ENCODE data around the gene UBL3. TPM values are rescaled to one million over a fixed set of nuclear protein-coding genes. Genes with fewer than 3 reads are reported as not detected.

The UBL3 gene
- total RNA-seq, 3 donors from 2014 or later: 40.4 to 58.1 (median 43.6) TPM

- H3K4me1 ChIP-seq (ENCODE audit: low read depth): peaks cover 5% of the 10 kb centered on the region
Observed at GRCh38 chr13:29875646-29876045, 25.2 kb upstream of the UBL3 start.

GRCh38 chr13:29868581-29868980, 18.2 kb upstream of the UBL3 start:
- intact Hi-C loops (cut with DNase I, micrococcal nuclease): no loop called here
- H3K36me3 ChIP-seq (ENCODE audit: low read depth): no peaks in the 10 kb centered on the region
- no peak for DNase-seq
- no peaks in the 10 kb centered on the region for H3K9me3 ChIP-seq
- TF ChIP-seq CTCF (IDR thresholded peaks at IDR 0.05): no peak
- no peaks in the 10 kb centered on the region for H3K4me1 ChIP-seq (ENCODE audit: low read depth)
- ATAC-seq: no peak
- H3K4me3 ChIP-seq: no peak overlapping the region

More at GRCh38 chr13:29875646-29876045, 25.2 kb upstream of the UBL3 start:
- TF ChIP-seq CTCF (IDR thresholded peaks at IDR 0.05): no peak
- no peak for ATAC-seq
- intact Hi-C loops (cut with DNase I, micrococcal nuclease): no loop called here
- H3K36me3 ChIP-seq (ENCODE audit: low read depth): no peaks in the 10 kb centered on the region
- H3K9me3 ChIP-seq: no peaks in the 10 kb centered on the region
- DNase-seq: no peak
- no peak overlapping the region for H3K4me3 ChIP-seq

GRCh38 chr13:29865934-29866333, 15.5 kb upstream of the UBL3 start:
- intact Hi-C loops (cut with DNase I, micrococcal nuclease): no loop called here
- ATAC-seq (peak; percentile 95), DNase-seq (peak in 1 of 3 donors; percentile 53)
- no peaks in the 10 kb centered on the region for H3K4me1 ChIP-seq (ENCODE audit: low read depth)
- no peak for TF ChIP-seq CTCF (IDR thresholded peaks at IDR 0.05)
- no peak overlapping the region for H3K4me3 ChIP-seq
- H3K9me3 ChIP-seq: no peaks in the 10 kb centered on the region
- no peaks in the 10 kb centered on the region for H3K36me3 ChIP-seq (ENCODE audit: low read depth)

- Histone ChIP-seq H3K4me3 (no peak overlapping the region), H3K4me1 (ENCODE audit: low read depth) (no peaks in the 10 kb centered on the region), H3K9me3 (no peaks in the 10 kb centered on the region), H3K36me3 (ENCODE audit: low read depth) (no peaks in the 10 kb centered on the region)
- no peak for DNase-seq
- no peak for ATAC-seq
- TF ChIP-seq CTCF (IDR thresholded peaks at IDR 0.05): no peak
- intact Hi-C loops (cut with DNase I, micrococcal nuclease): loop anchor here in 1 of 2 donors (5.0 kb wide), 1 partner anchor 56 kb away; no protein-coding TSS in a partner anchor
Observed at GRCh38 chr13:29861694-29862110, 11.3 kb upstream of the UBL3 start.

- Histone ChIP-seq H3K36me3 (ENCODE audit: low read depth) (no peaks in the 10 kb centered on the region), H3K4me3 (no peak overlapping the region), H3K4me1 (ENCODE audit: low read depth) (no peaks in the 10 kb centered on the region), H3K9me3 (no peaks in the 10 kb centered on the region)
- intact Hi-C loops (cut with DNase I, micrococcal nuclease): loop anchor here in 1 of 2 donors (5.0 kb wide), 1 partner anchor 57 kb away; no protein-coding TSS in a partner anchor
- no peak for TF ChIP-seq CTCF (IDR thresholded peaks at IDR 0.05)
- DNase-seq (no peak), ATAC-seq (no peak)
Observed at GRCh38 chr13:29859971-29860370, 9.6 kb upstream of the UBL3 start.

- no peak for ATAC-seq
Observed at GRCh38 chr13:29858667-29859066, 8.2 kb upstream of the UBL3 start.

More at GRCh38 chr13:29858667-29859066, 8.2 kb upstream of the UBL3 start:
- no peak for DNase-seq
- TF ChIP-seq CTCF (IDR thresholded peaks at IDR 0.05): no peak
- Histone ChIP-seq H3K36me3 (ENCODE audit: low read depth) (no peaks in the 10 kb centered on the region), H3K4me3 (no peak overlapping the region), H3K9me3 (no peaks in the 10 kb centered on the region), H3K4me1 (ENCODE audit: low read depth) (no peaks in the 10 kb centered on the region)
- intact Hi-C loops (cut with DNase I, micrococcal nuclease): no loop called here

Measured in mucosa of descending colon (tissue), 3 donors.